ENCODE measurements around the gene AASDHPPT.

DNA sequence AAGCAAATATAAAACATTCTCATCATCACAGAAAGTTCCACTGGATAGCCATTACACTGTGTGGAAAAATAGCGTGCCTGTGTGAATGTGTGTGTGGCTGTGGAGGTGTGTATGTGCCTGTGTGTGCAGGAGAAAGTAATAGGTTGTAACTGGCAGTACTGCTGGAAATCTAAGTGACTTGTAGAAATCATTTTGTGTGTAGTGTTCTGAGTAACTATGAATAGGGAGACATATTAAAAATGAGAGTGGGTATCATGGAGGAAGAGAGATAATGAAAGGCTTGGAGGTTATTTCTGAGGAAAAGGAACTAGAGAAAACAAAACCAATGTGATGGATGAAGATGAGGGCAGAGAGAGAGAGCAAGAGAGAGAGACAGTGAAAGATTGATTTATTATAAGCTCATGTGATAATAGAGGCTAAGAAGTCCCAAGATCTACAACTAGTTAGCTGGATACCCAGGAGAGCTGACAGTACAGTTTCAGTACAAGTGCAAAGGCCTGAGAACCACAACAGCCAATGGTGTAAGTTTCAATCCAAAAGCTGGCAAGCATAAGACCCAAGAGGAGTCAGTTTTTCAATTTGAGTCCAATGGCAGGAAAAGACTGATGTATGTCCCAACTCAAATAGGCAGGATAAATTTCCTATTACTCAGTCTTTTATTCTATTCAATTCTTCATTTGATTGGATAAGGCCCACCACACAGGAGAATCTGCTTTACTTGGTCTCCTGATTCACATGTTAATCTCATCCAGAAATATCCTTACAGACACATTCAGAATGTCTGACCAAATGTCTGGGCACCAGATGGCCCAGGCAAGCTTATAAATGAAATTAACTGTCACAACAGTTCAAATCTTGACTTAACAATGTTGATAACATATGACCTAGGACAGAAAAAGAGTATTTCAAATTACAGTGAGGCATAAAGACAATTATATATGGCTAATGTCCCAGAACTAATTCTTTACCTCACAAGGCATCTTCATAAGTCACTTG, 15.2 kb upstream of the AASDHPPT start:
- TF ChIP-seq ZNF654 (tag by site-specific recombination; IDR thresholded peaks at IDR 0.05; ENCODE audit: low read depth) = no peak
- TF ChIP-seq ZNF157 (tag by site-specific recombination; IDR thresholded peaks at IDR 0.05) = no peak
- TF ChIP-seq, protein P1, sequence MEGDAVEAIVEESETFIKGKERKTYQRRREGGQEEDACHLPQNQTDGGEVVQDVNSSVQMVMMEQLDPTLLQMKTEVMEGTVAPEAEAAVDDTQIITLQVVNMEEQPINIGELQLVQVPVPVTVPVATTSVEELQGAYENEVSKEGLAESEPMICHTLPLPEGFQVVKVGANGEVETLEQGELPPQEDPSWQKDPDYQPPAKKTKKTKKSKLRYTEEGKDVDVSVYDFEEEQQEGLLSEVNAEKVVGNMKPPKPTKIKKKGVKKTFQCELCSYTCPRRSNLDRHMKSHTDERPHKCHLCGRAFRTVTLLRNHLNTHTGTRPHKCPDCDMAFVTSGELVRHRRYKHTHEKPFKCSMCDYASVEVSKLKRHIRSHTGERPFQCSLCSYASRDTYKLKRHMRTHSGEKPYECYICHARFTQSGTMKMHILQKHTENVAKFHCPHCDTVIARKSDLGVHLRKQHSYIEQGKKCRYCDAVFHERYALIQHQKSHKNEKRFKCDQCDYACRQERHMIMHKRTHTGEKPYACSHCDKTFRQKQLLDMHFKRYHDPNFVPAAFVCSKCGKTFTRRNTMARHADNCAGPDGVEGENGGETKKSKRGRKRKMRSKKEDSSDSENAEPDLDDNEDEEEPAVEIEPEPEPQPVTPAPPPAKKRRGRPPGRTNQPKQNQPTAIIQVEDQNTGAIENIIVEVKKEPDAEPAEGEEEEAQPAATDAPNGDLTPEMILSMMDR (tag by site-specific recombination; IDR thresholded peaks at IDR 0.05) = no peak
- TF ChIP-seq ZNF121 (tag by site-specific recombination; IDR thresholded peaks at IDR 0.05) = no peak
- no peak for TF ChIP-seq ZNF513 (tag by site-specific recombination; IDR thresholded peaks at IDR 0.05)
- TF ChIP-seq TCF7L2 (IDR thresholded peaks at IDR 0.05; ENCODE audit: borderline replicate concordance, low read depth, low read length) = no peak
- TF ChIP-seq ZNF580 (tag by site-specific recombination; IDR thresholded peaks at IDR 0.05) = no peak
- TF ChIP-seq HOXA7 (CRISPR knock-in tag; IDR thresholded peaks at IDR 0.05; ENCODE audit: borderline replicate concordance) = no peak
- no peak for TF ChIP-seq ZNF223 (tag by site-specific recombination; IDR thresholded peaks at IDR 0.05)
- TF ChIP-seq, protein P2, sequence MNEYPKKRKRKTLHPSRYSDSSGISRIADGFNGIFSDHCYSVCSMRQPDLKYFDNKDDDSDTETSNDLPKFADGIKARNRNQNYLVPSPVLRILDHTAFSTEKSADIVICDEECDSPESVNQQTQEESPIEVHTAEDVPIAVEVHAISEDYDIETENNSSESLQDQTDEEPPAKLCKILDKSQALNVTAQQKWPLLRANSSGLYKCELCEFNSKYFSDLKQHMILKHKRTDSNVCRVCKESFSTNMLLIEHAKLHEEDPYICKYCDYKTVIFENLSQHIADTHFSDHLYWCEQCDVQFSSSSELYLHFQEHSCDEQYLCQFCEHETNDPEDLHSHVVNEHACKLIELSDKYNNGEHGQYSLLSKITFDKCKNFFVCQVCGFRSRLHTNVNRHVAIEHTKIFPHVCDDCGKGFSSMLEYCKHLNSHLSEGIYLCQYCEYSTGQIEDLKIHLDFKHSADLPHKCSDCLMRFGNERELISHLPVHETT (tag by site-specific recombination; IDR thresholded peaks at IDR 0.05) = no peak
- TF ChIP-seq ZNF837 (tag by site-specific recombination; IDR thresholded peaks at IDR 0.05) = no peak
- TF ChIP-seq REST (tag by site-specific recombination; IDR thresholded peaks at IDR 0.05) = no peak
- TF ChIP-seq ZEB2 (tag by site-specific recombination; IDR thresholded peaks at IDR 0.05) = no peak
- TF ChIP-seq SALL2 (tag by site-specific recombination; IDR thresholded peaks at IDR 0.05; ENCODE audit: borderline replicate concordance) = no peak
